NCI-H345 (cell line): ENCODE results near the gene GRID2.
A peak's percentile ranks its signal among the peaks of the same experiment; 100 is the strongest.
"Not testable (repeated sequence)": the region's sequence is repeated elsewhere in the genome, so short reads cannot be mapped to it uniquely, and the experiment has no call there.

ENCODE experiments used
- DNase-seq: peaks from one replicate; lab custom pipeline; 2025; lab: John Stamatoyannopoulos, UW

The GRID2 gene

DNA sequence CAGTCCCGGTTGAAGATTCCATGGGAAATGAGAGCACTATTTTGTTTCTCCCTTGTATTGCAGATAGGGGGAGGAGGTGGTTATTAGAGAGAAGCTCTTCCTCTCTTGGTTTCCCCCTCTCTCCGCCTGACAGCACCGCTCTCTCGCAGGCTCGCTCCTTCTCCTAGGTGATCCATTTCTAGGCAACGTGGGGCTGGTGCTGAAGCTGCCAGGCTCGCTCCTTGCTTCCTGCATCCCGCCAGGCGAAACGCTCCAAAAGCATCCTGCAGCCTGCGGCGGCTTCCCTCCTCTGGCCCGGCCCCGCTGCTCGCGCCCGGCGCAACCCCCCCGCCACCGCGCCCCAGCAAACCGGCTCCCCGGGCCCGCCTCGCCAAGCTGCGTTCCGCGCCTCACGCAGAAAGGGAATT lies at the start of gene GRID2:
GRID2 (plus strand) TSS at position 346 of the 407 bp plus-strand sequence.
- peak; percentile 54 for DNase-seq

DNA sequence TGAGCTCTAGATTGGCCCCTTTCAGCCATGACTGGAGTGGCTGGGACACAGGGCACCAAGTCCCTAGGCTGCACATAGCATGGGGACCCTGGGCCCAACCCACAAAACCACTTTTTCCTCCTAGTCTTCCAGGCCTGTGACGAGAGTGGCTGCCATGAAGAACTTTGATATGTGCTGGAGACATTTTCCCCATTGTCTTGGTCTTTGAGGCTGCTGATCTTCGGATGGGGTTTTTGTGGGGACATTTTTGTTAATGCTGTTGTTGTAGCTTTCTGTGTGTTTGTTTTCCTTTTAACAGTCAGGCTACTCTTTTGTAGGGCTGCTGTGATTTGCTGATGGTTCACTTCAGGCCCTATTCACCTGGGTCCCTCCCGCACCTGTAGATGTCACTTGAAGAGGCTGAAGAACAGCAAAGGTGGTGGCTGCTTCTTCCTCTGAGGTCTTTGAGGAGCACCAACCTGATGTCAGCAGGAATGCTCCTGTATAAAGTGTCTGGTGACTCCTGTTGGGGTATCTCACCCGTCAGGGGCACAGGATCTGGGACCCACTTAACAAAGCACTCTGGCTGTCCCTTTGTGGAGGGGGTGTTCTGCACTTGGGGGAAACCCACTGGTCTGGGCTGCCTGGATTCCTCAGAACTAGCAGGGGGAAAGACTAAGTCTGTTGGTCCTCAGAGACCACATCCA lies 49.6 kb upstream of the GRID2 start:
- DNase-seq: no peak

DNA sequence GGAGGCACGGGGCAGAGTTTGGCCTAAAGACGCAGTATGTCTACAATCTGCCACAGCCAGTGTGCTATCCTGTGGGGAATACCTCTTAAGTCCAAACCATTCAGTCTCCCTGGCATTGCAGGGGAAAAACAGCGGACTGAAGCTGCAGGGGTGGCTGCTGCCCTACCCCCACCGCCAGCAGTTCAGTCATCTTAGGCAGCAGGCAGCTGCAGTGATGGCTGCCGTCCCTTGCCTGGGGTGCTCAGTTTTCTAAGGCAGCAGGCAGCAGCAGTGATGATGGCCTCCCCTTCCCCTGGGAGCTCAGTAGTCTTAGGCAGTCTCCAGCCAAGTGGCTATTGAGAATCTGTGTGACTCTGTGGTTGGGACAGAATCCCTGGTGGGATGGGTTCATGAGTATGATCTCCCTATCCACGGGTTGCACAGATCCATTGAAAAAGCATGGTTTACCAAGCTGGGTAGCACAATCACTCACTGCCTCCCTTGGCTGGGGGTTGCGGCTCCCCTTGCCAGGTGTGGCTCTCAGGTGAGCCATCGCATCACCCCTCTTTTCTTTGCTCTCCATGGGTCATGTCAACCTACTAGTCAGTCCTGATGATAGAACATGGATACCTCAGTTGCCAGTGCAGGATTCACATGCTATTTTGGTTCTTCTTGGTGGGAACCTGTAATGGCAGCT lies 48.9 kb upstream of the GRID2 start:
- no peak for DNase-seq

DNA sequence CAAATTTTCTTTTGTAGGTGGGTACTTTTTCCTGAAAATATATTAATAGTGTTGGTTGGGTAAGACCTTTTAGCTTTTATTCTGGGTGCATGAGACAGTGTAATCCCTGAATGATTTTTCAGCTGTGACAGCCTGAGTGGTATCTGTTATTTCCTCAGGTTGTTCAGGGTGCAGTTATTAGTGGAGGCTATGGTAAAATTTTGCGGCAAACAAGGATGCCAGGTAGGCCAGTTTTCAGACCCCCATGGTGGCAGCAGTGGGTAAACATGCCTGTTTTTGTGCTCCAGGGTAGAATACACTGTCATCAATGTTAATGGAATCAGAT lies 47.9 kb upstream of the GRID2 start:
- DNase-seq: no peak

DNA sequence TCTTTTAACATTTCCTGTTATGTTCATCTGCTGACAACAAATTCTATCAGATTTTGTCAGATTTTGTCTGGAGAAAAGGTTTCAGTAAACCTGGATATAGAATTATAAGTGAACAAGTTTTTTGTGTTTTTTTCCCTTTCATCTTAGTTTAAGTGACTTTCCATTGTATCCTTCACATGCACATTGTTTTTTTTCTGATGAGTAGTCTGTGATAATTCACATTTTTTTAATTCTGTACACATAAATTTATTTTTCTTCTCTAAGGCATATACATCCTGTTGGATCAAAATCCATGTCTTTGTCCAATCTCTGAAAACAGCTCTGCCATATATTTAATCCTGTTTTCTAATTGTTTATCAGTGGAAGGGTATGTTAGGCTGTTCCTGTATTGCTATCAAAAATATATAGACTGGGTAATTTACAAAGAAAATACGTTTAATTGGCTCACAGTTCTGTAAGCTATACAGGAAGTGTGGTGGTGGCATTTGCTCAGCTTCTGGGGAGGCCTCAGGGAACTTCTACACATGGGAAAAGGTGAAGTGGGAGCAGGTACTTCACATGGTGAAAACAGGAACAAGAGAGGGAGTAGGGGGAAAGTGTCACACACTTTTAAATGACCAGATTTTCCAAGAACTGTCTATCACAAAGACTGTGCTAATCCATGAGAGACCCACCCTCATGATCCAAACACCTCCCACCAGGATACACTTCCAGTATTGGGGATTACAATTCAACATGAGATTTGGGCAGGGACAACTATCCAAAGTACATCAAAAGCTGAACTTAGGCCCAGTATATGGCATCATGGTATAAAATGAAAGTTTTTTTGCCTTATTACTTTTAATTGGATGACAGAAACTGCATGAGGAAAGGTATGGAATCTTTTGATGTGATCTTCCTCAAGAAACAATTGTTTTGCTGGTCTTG lies 45.6 kb upstream of the GRID2 start:
- no peak for DNase-seq

DNA sequence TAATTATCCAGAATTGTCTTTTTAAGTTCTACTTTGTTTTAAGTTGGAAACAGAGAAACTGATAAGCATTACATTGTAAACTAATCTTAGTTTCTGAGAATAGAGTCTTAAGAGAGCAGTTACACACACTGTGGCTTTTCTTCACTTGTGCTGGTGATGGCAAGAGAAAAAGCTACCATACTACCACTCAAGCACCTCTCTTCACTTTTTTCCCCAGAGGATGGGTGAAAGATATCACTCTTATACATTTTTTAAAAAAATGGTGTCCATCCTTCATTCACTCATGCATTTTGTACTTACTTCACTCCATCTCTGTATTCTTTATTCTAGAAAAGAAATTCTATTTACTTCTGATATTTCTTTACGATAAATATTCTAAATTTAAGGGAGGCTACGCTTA lies 42.5 kb upstream of the GRID2 start:
- no peak for DNase-seq

DNA sequence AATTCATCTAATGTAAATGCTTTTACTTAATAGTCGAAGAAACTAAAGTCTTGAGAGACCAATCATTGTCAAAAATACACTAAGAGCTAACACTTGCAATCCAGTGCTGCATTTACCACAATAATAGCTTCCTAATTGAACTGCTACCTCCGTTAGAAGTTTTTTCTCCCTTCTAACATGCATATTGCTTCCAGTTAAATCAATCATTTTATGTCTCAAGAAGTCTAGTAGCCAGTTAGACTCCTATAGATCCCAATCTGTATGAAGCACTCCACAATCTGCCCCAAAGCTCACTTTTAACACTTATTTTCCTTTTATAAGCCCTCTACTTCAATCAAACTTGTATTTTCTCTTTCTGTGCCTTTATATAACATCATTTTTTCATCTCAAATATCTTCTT lies 41.4 kb upstream of the GRID2 start:
- no peak for DNase-seq

DNA sequence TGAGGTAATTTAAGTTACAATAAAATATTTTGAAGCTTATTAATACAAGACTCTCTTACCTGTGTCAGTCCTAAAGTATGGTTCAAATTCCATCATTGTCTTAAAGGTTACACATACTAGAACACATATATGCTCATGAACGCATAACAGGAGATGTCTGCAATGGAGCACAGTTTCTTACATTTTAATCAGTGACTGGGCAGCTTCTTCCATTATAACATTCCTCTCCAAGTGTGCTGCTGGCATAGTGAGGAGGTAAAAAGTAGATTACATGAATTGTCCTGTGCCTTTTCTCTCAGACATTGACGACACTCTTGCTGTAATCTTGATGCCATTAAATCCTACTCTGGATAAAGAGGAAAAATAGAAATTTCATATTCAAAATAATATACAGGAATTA lies 40.8 kb upstream of the GRID2 start:
- no peak for DNase-seq

DNA sequence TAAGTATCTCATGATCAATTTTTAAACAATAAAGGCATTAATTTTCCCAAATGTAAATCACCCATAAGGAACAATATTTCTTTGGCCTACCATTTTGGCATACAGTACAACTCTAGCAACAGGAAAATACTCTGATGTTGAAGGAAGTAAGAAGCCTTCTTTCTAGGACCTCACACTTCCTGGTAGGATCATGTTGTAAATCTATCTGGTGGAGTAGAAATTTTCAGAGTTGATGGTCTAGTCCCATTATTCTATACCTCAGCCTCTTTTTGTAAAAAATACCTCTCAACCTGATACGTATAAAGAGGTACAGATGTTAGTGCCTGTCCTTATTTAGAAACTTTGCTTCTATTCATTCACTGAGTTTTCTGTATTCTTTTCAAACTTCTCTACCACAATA lies 40.2 kb upstream of the GRID2 start:
- no peak for DNase-seq

DNA sequence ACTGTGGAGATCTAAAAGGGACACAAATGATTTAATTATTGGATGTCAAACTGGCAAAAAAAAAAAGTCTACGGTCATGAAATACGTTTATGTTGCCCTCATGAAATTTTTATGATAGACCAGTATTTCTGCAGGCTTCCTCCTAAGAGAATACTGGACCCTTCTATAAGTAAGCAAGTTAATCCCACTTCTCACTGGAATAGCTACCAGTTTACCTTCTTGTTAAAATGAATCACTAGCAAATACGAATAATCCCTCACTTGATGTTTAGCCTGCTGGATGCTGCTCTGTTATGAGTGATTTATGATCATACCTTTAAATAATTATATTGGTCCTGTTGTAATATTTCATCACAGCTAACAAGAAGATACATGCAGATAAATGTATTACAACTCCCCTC lies 39.6 kb upstream of the GRID2 start:
- no peak for DNase-seq

DNA sequence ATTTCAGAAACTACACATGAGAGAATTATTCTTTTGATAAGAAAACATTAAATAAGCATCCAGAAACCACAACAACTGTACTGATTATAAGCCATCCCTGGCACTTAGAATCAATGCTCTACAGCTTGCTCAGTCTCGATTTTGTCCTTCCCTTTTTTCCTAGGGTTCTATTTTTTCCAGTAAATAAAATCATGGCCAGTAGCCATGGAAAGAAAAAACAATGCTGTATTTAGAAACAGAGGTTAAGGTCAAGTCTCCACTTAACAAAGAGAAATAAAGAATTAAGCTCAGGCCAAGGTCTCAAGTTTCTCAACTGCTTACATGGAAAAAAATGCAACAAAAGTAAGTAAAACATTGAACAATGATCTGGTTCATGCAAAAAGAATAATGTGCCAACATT lies 38.7 kb upstream of the GRID2 start:
- no peak for DNase-seq

DNA sequence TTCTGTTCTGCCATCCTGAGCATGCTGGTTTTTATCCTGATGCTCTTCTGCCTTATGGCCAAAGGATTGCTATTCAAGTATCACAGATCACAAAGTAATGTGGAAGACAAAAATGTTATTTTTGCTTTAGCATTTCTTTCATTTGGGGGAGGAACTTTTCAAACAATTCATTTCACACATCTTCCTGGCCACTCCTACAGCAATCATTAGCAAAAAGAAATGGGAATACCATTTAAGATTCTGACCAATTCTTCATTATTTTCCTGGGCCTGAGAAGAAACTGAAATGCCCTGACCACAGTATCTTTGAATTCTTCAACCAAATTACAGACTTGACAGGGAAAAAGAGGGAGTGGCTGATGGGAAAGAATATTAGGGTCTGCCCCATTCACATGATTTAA lies 38.0 kb upstream of the GRID2 start:
- DNase-seq: no peak

DNA sequence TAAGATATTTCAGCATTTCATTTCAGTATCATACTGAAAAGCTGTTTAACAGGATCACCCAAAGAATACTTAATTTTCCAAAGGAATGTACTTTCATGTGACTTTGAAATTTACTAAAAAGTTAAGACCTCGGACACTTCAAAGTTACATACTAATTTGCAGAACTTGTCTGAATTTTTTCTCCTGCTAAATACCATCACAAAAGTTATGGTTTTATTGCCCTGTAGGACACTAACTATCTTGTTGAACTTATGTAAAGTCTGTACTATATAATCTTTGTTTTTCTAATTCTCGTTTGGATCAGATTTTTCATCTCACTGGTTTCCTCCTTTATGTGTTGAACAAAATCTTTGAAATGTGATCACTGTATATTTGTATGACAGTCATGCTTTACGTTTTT lies 37.2 kb upstream of the GRID2 start:
- no peak for DNase-seq

DNA sequence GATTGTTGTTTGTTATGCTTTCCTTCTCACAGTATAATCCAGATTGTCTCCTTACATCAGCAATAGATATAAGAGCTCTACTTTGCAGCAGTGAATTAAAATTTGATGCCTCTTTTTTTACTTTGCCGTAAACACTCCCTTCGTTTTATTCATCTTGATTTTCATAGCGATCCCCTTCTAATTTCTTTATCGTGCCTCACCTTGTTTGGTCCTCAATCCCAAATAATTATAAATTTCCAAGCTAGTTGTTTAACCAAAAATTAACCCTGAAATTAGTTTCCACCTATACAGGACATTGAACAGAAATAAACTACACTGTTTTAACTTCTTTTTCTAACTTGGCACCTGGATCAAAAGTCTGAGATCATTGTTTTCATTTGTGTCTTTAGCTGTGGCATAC lies 35.1 kb upstream of the GRID2 start:
- DNase-seq: no peak

DNA sequence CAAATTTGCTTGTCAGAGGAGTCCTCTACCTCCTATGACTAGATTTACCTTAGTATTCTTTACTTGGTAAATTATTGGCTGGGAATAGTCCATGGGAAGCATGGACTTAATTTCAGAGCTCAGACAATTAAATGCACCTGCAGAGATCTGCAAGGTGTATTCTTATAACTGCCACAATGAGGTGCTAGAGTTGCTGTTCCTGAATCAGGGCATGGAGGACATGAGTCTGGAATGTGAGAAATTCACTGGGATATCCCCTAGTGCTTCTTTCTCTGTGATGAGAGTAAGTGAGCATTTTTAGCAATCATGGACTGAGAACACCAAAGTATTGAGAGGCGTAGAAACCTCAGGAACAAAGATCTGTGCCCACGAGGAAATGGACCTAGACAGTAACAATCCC lies 32.9 kb upstream of the GRID2 start:
- DNase-seq: no peak

DNA sequence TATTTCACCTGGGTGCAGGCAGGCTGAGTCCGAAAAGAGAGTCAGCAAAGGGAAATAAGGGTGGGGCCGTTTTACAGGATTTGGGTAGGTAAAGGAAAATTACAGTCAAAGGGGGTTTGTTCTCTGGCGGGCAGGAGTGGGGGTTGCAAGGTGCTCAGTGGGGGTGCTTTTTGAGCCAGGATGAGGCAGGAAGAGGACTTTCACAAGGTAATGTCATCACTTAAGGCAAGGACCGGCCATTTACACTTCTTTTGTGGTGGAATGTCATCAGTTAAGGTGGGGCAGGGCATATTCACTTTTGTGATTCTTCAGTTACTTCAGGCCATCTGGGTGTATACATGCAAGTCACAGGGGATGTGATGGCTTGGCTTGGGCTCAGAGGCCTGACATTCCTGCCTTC lies 32.2 kb upstream of the GRID2 start:
- DNase-seq: not testable (repeated sequence)

DNA sequence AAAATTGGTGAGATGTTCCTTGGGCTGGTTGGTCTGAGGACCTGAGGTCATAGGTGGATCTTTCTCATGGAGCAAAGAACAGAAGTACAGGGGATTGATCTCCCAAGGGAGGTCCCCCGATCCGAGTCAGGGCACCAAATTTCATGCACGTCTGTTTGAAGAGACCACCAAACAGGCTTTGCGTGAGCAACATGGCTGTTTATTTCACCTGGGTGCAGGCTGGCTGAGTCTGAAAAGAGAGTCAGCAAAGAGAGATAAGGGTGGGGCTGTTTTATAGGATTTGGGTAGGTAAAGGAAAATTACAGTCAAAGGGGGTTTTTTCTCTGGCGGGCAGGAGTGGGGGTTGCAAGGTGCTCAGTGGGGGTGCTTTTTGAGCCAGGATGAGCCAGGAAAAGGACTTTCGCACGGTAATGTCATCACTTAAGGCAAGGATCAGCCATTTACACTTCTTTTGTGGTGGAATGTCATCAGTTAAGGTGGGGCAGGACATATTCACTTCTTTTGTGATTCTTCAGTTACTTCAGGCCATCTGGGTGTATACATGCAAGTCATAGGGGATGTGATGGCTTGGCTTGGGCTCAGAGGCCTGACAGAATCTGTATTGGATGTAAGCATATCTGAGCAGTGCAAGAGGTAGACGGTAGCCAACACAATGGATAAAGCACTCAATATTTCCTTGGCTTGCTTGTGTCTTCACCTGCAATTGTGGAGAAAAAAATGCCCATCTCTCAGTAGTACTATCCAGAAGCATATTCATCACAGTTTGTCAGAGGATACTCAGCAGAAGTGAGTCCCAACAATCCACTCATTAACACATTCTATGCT lies 26.5 kb upstream of the GRID2 start:
- DNase-seq: not testable (repeated sequence)

DNA sequence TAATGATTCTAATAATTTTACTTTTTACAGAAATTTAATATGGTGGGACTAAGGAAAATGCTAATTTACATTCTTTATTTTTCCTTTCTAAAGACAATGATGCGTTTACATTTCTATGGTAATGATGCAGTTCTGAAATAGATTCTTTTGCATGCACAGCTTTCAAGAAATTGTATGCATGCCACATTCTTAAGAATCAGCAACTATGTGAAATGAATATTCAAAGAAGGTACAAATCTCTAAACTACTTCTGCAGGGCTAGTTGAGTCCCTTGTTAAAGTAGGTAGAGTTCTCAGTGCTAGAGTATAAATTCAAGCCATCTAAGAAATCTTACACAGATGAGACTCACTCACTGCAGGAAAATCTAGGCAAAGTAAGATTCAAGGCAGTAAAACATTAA lies 24.5 kb upstream of the GRID2 start:
- no peak for DNase-seq

DNA sequence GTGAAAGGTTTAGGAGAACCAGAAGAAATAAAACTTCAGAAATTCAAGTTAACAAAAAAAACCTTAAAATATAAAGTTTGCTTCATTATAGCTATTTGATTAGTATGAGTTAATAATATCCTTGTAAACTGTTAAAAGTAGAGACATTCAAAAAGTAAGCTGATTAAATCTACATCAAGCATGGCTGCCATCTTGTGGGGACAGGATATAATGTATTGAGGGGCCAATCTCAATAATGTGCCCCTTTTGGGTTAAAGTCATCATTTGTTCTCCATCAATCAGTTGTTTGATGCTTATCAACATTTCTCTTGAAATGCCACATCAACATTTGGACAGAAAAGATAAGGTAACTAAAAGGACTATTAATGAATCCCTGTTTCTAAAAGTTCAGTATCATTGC lies 4.6 kb upstream of the GRID2 start:
- DNase-seq: peak; percentile 0

DNA sequence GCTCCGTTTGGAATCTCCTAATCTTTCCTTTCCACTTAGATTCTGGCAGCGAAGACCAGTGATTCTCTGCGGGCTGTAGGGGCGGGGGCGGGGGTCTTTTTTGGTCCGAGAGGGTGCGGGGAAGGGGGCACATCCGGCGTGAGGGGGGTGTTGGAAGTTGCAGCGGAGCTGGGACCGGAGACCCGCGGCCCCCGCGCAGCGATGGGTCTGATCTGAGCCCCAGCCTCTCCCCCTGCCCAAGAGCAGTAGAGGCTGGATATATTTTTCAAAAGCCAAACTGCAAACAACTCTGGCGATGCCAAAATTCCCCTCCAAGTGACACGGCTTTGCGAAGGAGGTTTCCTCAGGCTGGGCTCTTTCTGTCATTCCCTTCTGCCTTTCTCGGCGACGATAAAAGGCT lies 355 bp downstream of the GRID2 start:
- DNase-seq: no peak

DNA sequence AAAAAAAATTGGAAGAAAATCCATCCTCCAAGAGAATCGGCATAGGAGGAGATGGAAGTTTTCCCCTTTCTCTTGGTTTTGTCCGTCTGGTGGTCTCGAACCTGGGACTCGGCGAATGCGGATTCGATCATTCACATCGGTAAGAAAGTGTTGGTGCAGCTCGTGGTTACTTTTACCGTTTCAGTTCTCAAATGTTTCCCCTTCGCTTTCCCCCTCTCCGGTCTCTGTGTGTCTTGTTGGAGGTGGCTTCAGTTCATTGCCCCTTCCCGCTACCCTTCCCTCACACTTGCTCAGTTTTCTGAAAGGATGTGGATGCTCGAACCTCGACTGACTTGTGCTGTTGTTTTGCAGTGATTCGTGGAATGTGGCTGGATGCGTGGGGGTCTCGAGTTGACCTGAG lies 840 bp downstream of the GRID2 start:
- peak; percentile 23 for DNase-seq
